GM19467 (cell line): Measurements from ENCODE around the gene DCAF17.

Experiments
- ATAC-seq: cut with Tn5 transposase; IDR thresholded peaks from one replicate; pipeline ENCODE4 v1.9.1; 2021; ENCODE audit warnings: mild to moderate bottlenecking, moderate library complexity; ENCODE audit not compliant: unreplicated experiment

DCAF17 gene

GRCh38 chr2:171434013-171434989, at the start of gene DCAF17:
DCAF17 (plus strand) TSS chr2:171434226; CDS start chr2:171434578, 352 bp downstream.
- peak; percentile 93 for ATAC-seq

- ATAC-seq, result no peak
Measured at GRCh38 chr2:171386627-171387026, 47.4 kb upstream of the DCAF17 start.

- ATAC-seq, result no peak
Measured at GRCh38 chr2:171387052-171387451, 47.0 kb upstream of the DCAF17 start.

- no peak for ATAC-seq
Measured at GRCh38 chr2:171389325-171389724, 44.7 kb upstream of the DCAF17 start.

GRCh38 chr2:171389780-171390179, 44.2 kb upstream of the DCAF17 start:
- no peak for ATAC-seq

GRCh38 chr2:171390941-171391516, 43.0 kb upstream of the DCAF17 start:
- ATAC-seq, result no peak

GRCh38 chr2:171391532-171391931, 42.5 kb upstream of the DCAF17 start:
- ATAC-seq, result no peak

- ATAC-seq, result no peak
Measured at GRCh38 chr2:171393487-171393886, 40.5 kb upstream of the DCAF17 start.

GRCh38 chr2:171394164-171394740, 39.8 kb upstream of the DCAF17 start:
- no peak for ATAC-seq

- ATAC-seq, result no peak
Measured at GRCh38 chr2:171399292-171399691, 34.7 kb upstream of the DCAF17 start.

GRCh38 chr2:171400395-171400794, 33.6 kb upstream of the DCAF17 start:
- no peak for ATAC-seq

- no peak for ATAC-seq
Measured at GRCh38 chr2:171401947-171402346, 32.1 kb upstream of the DCAF17 start.

- no peak for ATAC-seq
Measured at GRCh38 chr2:171402906-171403580, 31.0 kb upstream of the DCAF17 start.

- no peak for ATAC-seq
Measured at GRCh38 chr2:171404261-171404660, 29.8 kb upstream of the DCAF17 start.

GRCh38 chr2:171404719-171405118, 29.3 kb upstream of the DCAF17 start:
- no peak for ATAC-seq

GRCh38 chr2:171405546-171405945, 28.5 kb upstream of the DCAF17 start:
- no peak for ATAC-seq

GRCh38 chr2:171406044-171406443, 28.0 kb upstream of the DCAF17 start:
- ATAC-seq, result peak; percentile 41

- no peak for ATAC-seq
Measured at GRCh38 chr2:171407030-171407675, 26.9 kb upstream of the DCAF17 start.

- no peak for ATAC-seq
Measured at GRCh38 chr2:171407676-171408044, 26.4 kb upstream of the DCAF17 start.

GRCh38 chr2:171409436-171409971, 24.5 kb upstream of the DCAF17 start:
- ATAC-seq, result no peak

GRCh38 chr2:171410101-171410500, 23.9 kb upstream of the DCAF17 start:
- no peak for ATAC-seq
